ENCODE measurements around the gene GTPBP3.

- TF ChIP-seq POLR2A (IDR thresholded peaks at IDR 0.05) (no peak), CTCF (IDR thresholded peaks at IDR 0.05) (no peak)
Measured at GRCh38 chr19:17293605-17294004, 43.7 kb upstream of the GTPBP3 start.

Data from tibial nerve (tissue), 3 donors.